Stomach (tissue), 9 donors: ENCODE results near the gene PCSK2. TPM values are rescaled to one million over a fixed set of nuclear protein-coding genes. Genes with fewer than 3 reads are reported as not detected.

Experiments used
- DNase-seq, 2 donors: peaks; one replicate each; pipeline versions ENCODE4 v3.0.0 to v3.0.0-alpha.2; 2013 to 2019
- H3K27ac ChIP-seq, 5 donors: fragments of 200-600 bp in 4 of 5; sonication (generic) in 4 of 5; one replicate each; pipeline ENCODE4 v1.5.1; 2013 to 2019; ENCODE audit warnings: mild to moderate bottlenecking in 1 of 5, moderate library complexity in 1 of 5
- H3K27me3 ChIP-seq, 3 donors: fragments of 200-600 bp; sonication (generic); one replicate each; pipeline ENCODE4 v1.5.1; 2017 to 2019; ENCODE audit warnings: mixed run types in 1 of 3
- H3K36me3 ChIP-seq, 4 donors: fragments of 200-600 bp; sonication (generic); 1 replicate in 3 of 4; 2 replicates in 1 of 4; pipeline ENCODE4 v1.5.1; 2016 to 2019
- H3K4me1 ChIP-seq, 4 donors: fragments of 200-600 bp; sonication (generic); one replicate each; pipeline ENCODE4 v1.5.1; 2016 to 2019
- H3K4me3 ChIP-seq, 4 donors: fragments of 200-600 bp; sonication (generic) in 3 of 4; one replicate each; pipeline ENCODE4 v1.5.1; 2016 to 2019; ENCODE audit warnings: mild to moderate bottlenecking in 1 of 4
- H3K9me3 ChIP-seq, 4 donors: fragments of 200-600 bp; sonication (generic); one replicate each; pipeline ENCODE4 v1.5.1; 2016 to 2019
- EP300 ChIP-seq: sonication (generic); formaldehyde crosslinking; IDR thresholded peaks from one replicate; pipeline ENCODE4 v1.6.1; 2017; ENCODE audit warnings: antibody characterized with exemption
- POLR2A ChIP-seq, 4 donors: fragments of 450-650 bp; IDR thresholded peaks; one replicate each; pipeline ENCODE4 v1.6.1; 2016; ENCODE audit warnings: antibody characterized with exemption in 4 of 4, control low read depth in 2 of 4, mild to moderate bottlenecking in 1 of 4, moderate library complexity in 1 of 4
- POLR2AphosphoS5 ChIP-seq, 3 donors: sonication (generic); formaldehyde crosslinking; IDR thresholded peaks; one replicate each; pipeline ENCODE4 v1.6.1; 2016; ENCODE audit warnings: antibody characterized with exemption in 3 of 3
- WGBS, 5 donors: extraction: QIAGEN DNeasy Blood & Tissue Kit in 3 of 5; methylation state at CpG; one replicate each; pipeline versions ENCODE4 v1.1.5 to v1.1.7; 2013 to 2018; 5-methylcytosine and 5-hydroxymethylcytosine counted together
- intact Hi-C: fragments of 100-400 bp; cut with DNase I; formaldehyde crosslinking; loops from one replicate; pipeline ENCODE4 v1.15.1; 2023; ENCODE audit warnings: low total_unique reads
- polyA plus RNA-seq, 3 donors: library from polyadenylated mRNA; stranded (reverse); fragments of 200-250 nt; gene quantifications; one replicate each; pipeline ENCODE4 v1.2.3, GENCODE V29; 2013
- total RNA-seq, 5 donors: library from RNA; depleted of rRNA; stranded (reverse); fragments of >200 nt; gene quantifications; one replicate each; pipeline versions ENCODE4 v1.1.0 to v1.2.3, GENCODE V29; 2014 to 2016
- TF ChIP-seq, protein P1 (sequence below), 7 experiments: fragments of 450-650 bp in 4 of 7; fragments of 200-600 bp in 3 of 7; sonication (generic) in 3 of 7; IDR thresholded peaks; one replicate each; pipeline ENCODE4 v1.5.1; 2016 to 2019; ENCODE audit warnings: antibody characterized with exemption in 7 of 7, control low read depth in 2 of 7, mild to moderate bottlenecking in 1 of 7
- donor health status: healthy with polysubstance abuse.
- donor health status: Bipolar disorder and iron deficiency.
- donor health status: healthy.

The PCSK2 gene
- total and polyA plus RNA-seq, 8 donors = 0.15 to 3.7 (median 1.2) TPM; not detected in 2

GRCh38 chr20:17248224-17248623, 21.4 kb downstream of the PCSK2 start:
- 87 to 92% (median 90%) methylated on average over 3 of the region's 3 CpGs for WGBS, 5 donors

GRCh38 chr20:17262786-17263185, 35.9 kb downstream of the PCSK2 start:
- DNase-seq = no peak
- WGBS, 5 donors = 22 to 39% (median 35%) methylated on average over 3 of the region's 3 CpGs
- no peak for TF ChIP-seq POLR2A (IDR thresholded peaks at IDR 0.05)
- no peak for TF ChIP-seq POLR2AphosphoS5 (IDR thresholded peaks at IDR 0.05)
- no peak for TF ChIP-seq EP300
- TF ChIP-seq, protein P1, sequence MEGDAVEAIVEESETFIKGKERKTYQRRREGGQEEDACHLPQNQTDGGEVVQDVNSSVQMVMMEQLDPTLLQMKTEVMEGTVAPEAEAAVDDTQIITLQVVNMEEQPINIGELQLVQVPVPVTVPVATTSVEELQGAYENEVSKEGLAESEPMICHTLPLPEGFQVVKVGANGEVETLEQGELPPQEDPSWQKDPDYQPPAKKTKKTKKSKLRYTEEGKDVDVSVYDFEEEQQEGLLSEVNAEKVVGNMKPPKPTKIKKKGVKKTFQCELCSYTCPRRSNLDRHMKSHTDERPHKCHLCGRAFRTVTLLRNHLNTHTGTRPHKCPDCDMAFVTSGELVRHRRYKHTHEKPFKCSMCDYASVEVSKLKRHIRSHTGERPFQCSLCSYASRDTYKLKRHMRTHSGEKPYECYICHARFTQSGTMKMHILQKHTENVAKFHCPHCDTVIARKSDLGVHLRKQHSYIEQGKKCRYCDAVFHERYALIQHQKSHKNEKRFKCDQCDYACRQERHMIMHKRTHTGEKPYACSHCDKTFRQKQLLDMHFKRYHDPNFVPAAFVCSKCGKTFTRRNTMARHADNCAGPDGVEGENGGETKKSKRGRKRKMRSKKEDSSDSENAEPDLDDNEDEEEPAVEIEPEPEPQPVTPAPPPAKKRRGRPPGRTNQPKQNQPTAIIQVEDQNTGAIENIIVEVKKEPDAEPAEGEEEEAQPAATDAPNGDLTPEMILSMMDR (IDR thresholded peaks at IDR 0.05) = no peak
- Histone ChIP-seq H3K27ac (no peak overlapping the region), H3K9me3 (no peaks in the 10 kb centered on the region), H3K27me3 (no peaks in the 10 kb centered on the region), H3K4me3 (no peak overlapping the region), H3K36me3 (no peaks in the 10 kb centered on the region), H3K4me1 (no peaks in the 10 kb centered on the region)
- intact Hi-C loops = no loop called here

More at GRCh38 chr20:17248224-17248623, 21.4 kb downstream of the PCSK2 start:
- Histone ChIP-seq H3K27ac (no peak overlapping the region), H3K36me3 (no peaks in the 10 kb centered on the region), H3K27me3 (no peaks in the 10 kb centered on the region), H3K4me1 (no peaks in the 10 kb centered on the region), H3K4me3 (no peak overlapping the region), H3K9me3 (peaks cover 0 to 7% (median 2%) of the 10 kb centered on the region in 4 donors)
- DNase-seq = no peak
- intact Hi-C loops = no loop called here
- TF ChIP-seq POLR2A (IDR thresholded peaks at IDR 0.05) (no peak), EP300 (no peak), POLR2AphosphoS5 (IDR thresholded peaks at IDR 0.05) (no peak)
- TF ChIP-seq, protein P1 (IDR thresholded peaks at IDR 0.05) = no peak

DNA sequence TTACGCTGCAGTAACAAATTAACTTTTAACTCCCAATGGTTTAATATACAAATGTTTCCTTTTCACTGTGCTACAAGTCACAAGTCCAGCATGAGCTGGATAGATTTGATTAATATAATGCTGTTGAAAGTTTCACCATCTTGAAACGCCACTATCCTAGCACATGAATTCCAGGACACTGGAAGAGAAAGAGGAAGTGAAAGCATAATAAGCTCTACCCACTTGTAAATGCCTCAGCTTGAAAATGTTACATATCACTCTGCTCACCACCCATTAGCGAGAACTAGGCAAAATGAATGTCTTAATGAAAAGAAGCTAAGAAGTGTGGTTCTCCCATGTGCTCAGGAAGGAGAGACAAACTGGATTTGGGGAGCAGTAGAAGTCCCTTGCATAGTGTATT, 46.9 kb downstream of the PCSK2 start:
- DNase-seq = no peak
- H3K36me3 ChIP-seq = no peaks in the 10 kb centered on the region
- no peak overlapping the region for H3K27ac ChIP-seq
- no peaks in the 10 kb centered on the region for H3K27me3 ChIP-seq
- 83 to 91% (median 88%) methylated on average over 3 of the region's 3 CpGs for WGBS, 5 donors
- no peak overlapping the region for H3K4me3 ChIP-seq
- no peak for TF ChIP-seq EP300
- TF ChIP-seq POLR2AphosphoS5 (IDR thresholded peaks at IDR 0.05) = no peak
- TF ChIP-seq POLR2A (IDR thresholded peaks at IDR 0.05) = no peak
- TF ChIP-seq, protein P1 (IDR thresholded peaks at IDR 0.05) = no peak
- H3K4me1 ChIP-seq = no peaks in the 10 kb centered on the region
- no peaks in the 10 kb centered on the region for H3K9me3 ChIP-seq
- intact Hi-C loops = no loop called here

DNA sequence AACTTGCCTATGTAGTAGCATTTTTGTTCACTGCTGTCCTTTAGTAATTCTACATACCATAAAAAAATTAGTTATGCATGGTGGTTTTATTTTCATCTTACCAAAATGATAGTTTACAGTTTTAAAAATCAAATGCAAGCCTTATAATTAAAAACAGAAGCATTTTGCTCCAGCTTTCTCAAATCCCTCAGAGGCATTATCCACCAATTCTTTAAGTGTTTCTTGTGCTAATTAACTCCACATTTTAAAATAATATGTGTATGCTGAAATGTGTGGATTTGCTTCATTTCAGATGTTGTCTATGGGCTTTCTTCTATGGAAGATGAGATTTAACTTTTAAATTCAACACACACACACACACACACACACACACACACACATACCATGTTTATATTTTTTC, 49.3 kb downstream of the PCSK2 start:
- H3K27me3 ChIP-seq = no peaks in the 10 kb centered on the region
- H3K9me3 ChIP-seq = no peaks in the 10 kb centered on the region
- no peaks in the 10 kb centered on the region for H3K36me3 ChIP-seq
- no peak overlapping the region for H3K4me3 ChIP-seq
- DNase-seq = no peak
- H3K4me1 ChIP-seq = no peaks in the 10 kb centered on the region
- no peak overlapping the region for H3K27ac ChIP-seq
- intact Hi-C loops = no loop called here
- TF ChIP-seq POLR2AphosphoS5 (IDR thresholded peaks at IDR 0.05) (no peak), EP300 (no peak), POLR2A (IDR thresholded peaks at IDR 0.05) (no peak)
- TF ChIP-seq, protein P1 (IDR thresholded peaks at IDR 0.05) = no peak
